Ishikawa (cell line): ENCODE measurements around the gene AGT.

ENCODE experiments used
- CREB1 ChIP-seq: IDR thresholded peaks from 2 replicates; pipeline ENCODE4 v1.6.1; 2012; ENCODE audit warnings: low read depth
- EGR1 ChIP-seq: IDR thresholded peaks from 2 replicates; pipeline ENCODE4 v1.6.1; 2012
- EP300 ChIP-seq: IDR thresholded peaks from 2 replicates; pipeline ENCODE4 v1.6.1; 2012; ENCODE audit warnings: borderline replicate concordance
- NFIC ChIP-seq: IDR thresholded peaks from 2 replicates; pipeline ENCODE4 v1.6.1; 2012

DNA sequence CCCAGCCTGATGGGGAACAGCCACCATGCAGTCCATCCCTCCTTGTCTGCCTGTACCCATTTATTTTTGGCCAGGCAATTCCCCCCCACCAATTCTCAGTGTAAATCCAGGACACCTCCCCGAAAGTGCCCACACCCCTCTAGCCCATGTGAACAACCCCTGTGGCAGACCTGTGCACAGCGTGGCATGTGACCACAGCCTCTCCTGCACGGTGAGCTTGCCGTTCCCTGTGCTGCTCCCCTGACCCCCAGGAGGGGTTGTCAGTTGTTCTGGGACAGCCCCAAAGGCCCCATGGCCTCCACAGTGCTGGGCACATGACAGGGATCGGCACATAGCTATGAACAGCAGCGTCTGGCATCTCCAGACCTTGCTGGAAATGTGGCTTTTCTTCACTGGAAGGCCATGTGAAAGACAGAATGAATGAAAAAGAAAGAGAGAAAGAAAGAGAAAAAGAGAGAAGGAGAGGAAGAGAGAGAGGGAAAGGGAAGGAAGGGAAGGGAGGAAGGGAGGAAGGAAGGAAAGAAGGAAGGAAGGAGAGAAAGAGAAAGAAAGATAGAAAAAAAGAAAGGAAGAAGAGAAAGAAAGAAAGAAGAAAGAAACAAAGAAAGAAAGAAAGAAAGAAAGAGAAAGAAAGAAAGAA lies 37.2 kb upstream of the AGT start:
- TF ChIP-seq EGR1 (no peak), NFIC (no peak), EP300 (no peak), CREB1 (no peak)
